NCI-H2029 treated with DMSO at 0.1 percent for 48 hours (cell line): ENCODE results near the gene CCDC69.
"Not testable (repeated sequence)": the region's sequence is repeated elsewhere in the genome, so short reads cannot be mapped to it uniquely, and the experiment has no call there.

Experiments
- DNase-seq: peaks from one replicate; lab custom pipeline; 2025; lab: John Stamatoyannopoulos, UW

CCDC69 gene, protein sequence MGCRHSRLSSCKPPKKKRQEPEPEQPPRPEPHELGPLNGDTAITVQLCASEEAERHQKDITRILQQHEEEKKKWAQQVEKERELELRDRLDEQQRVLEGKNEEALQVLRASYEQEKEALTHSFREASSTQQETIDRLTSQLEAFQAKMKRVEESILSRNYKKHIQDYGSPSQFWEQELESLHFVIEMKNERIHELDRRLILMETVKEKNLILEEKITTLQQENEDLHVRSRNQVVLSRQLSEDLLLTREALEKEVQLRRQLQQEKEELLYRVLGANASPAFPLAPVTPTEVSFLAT

DNA sequence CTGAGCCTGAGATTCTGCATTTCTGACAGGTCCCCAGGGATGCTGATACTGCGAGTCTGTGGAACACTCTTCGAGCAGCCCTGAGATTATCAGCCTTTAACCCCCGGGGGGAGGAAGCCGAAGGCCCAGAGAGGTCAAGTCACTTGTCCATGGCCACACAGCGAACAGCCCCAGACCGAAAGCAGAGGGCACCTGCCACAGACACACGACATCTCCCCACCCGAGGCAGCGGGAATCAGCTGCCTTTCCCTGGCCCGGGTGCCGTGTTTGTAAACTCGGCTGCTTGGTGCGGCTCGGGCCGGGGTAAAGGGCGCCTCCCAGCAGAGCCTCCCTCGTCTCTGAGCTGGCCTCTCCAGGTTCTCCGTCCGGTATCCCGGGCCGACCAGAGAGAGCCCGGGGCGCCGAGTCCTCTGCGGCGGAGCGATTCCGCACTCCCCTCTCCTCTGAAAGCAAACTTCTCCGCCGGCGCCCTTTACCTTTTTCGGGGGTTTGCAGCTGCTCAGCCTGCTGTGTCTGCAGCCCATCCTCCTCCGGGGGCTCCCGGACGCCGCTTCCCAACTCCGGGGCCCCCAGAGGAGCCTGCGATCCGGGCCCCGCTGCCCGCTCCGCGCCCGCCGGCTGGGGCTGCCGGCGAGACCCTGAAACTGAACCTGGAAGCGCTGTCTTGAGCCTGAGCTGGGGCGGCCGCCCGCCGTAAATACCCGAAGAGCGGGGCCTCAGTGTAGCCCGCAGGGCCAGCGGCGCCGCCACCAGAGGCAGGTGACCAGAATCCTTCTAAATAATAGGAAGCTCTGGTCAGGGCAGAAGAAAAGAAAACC lies at the start of gene CCDC69:
CCDC69 (minus strand) TSS at position 646 of the 818 bp plus-strand sequence; CDS start at position 524, 122 bp downstream.
- DNase-seq: no peak

DNA sequence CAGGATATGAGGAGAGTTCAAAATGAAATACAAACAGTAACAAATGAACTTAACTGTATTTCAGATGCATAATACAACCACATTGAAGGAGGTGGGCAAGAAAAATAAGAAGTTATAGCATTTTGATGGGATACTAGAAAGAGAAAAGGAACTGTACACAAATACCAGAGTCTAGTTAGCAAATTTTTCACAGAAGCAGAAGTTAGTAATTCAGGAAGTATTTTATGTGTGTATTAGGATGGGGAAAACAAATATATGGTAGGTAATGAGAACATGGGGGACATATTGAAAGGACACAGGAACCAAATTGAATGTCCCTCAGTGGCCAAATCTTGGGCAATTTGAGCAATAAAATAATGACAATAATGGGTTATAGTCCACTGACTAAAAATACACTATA lies 47.4 kb upstream of the CCDC69 start:
- no peak for DNase-seq

DNA sequence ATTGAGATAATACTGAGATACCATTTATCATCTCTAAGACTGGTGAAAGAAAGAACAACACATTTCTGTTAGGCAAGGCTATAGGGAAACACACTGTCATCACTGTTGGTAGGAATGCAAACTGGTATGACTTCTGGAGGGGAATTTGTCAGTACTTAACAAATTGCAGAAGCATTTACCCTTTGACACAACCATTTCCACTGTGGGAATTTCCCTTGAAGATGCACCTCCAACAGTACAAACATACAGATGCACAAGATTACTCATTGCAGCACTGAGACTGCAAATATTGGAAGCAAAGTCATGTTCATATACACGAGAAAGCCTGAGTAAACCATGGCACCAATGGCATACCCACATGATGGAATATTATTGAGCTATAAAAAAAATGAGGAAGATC lies 46.7 kb upstream of the CCDC69 start:
- DNase-seq: no peak

DNA sequence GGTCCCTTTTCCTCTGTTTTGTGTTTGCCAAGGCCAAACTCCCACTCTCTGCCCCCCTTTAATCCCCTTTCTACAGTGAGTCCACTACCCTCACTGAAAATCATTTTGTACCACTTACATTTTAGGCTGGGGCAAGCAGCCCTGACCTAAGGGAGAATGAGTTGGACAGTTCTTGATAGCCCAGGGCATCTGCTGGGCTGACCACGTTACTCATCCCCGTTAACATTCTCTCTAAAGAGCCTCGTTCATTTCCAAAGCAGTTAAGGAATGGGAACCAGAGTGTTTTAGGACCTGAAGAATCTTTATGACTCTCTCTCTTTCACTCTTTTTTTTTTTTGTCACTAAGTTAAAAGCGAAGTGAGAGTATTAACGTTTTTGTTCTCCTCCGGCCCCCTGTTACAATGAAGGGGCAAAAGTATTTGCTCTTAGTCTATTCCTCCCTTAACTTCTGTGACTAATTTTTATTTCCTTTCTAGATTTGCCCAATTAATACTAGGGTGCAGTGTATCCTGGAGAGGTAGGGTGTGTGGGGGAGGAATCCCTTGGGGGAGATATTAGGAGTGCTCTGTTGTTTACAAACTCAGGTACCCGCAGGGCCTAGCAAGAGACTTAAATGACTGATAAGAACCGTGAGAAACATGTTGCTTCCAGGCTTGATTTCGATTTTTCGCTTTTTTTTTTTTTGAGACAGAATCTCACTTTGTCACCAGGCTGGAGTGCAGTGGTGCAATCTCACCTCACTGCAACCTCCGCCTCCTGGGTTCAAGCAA lies 43.8 kb upstream of the CCDC69 start:
- no peak for DNase-seq

DNA sequence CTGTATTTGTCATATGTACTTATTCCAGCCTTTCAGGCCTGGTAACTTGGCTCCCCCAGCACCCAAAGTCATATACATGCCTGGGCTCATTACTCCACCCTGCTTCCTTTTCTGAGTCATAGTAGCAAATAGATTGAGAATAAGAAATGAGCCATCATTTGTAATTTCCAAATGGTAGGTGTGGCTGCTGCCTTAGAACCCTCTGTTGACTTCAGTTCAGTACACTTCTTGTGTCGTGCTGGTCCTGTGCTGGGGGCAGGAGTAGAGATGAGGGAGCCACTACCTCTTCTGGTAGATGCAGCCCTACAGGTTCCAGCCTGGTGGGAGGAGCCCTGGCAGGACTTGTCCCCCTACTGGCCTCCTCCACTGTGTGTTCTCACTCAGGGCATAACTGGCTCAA lies 40.2 kb upstream of the CCDC69 start:
- DNase-seq: no peak

DNA sequence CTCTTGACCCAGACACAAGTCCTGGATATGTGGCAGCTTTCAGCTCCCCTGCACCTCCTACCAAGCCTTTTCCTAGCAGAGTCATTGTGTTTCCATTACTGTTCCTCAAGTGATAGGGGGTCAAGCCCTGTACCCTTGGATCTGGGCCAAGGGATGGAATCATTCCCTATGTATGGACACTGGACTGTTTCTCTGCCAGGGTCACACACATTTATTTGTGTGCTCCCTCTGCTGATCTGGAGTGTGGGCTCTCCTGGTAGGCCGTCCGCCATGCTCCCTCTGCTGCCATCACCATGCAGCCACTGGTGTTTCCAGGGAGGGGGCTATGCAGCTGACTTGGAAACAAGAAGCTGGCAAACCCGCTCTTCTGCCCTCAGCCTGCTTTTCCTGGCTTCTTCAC lies 38.6 kb upstream of the CCDC69 start:
- DNase-seq: no peak

DNA sequence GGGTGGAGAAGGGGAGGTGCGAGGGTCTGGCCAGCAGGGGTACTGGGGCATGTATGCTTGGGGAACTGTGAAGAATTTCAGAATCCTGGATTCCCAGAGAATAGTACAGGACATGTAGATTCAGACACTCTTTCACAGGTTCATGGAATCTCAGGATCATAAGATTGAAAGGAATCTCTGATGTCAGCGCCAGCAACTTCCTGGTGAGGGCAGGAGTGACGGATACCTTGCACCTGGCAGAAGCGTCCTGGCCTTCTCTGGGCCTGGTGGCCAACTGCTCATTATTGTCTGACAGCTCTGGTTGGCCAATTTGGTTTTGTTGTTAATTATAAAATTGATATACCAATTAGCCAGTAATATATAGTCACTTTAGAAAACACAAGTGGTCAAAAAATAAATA lies 36.0 kb upstream of the CCDC69 start:
- DNase-seq: no peak

DNA sequence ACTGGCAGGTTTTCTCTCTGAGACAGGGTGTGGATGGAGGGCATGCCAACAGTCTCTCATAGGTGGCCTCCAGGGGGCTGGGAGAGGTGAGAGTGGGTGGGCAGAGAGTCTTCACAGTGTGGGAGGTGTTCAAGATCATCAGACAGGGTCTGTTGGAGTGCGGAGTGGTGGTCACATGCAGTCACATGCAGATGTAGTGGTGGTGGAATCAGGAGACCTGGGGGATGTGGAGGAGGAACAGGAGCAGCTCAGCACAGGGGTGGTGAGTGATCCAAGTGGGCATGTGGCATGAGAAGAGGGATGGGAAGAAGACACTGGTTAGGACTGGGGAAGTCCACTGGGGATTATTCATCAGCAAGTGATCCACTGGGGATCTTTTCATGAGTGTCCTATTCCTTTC lies 34.9 kb upstream of the CCDC69 start:
- DNase-seq: no peak

DNA sequence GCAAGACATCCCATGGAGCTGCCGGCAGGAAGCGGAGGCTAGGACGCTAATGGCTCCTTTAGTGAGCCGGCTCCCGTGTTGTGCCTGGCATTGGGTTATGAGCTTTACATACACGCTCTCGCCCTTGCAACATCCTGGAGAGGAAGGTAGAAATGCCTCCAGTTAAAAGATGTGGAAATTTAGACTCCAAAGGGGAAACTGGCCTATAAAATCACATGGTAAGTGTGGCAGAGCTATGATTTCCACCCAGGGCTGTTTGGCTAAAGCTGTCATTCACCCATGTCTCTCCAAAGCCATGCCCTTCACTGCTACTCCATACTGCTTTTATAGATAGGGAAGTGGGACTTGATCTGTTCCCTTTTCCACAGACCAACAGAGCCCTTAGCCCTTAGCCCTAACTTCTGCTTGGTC lies 34.3 kb upstream of the CCDC69 start:
- DNase-seq: no peak

DNA sequence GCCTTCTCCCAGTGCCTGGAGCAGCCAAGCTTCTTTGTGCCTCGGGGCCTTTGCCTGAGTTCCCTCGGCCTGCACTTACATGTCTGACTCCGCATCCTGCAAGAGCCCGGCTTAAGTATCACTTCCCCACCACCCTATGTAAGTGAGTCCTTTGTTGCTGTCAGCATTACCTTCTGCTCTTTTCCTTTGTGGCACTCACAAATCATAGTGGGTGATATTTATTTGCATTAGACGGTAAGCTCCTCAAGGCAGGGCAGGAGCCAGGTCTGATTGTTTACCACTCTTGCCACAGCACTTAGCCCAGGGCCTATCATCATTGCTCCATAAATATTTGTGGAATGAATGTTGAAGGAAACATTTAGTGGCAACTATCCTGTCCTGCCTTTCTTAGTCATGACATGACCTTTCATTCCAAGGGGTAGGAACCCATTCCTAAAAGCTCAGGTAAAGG lies 33.9 kb upstream of the CCDC69 start:
- DNase-seq: no peak

DNA sequence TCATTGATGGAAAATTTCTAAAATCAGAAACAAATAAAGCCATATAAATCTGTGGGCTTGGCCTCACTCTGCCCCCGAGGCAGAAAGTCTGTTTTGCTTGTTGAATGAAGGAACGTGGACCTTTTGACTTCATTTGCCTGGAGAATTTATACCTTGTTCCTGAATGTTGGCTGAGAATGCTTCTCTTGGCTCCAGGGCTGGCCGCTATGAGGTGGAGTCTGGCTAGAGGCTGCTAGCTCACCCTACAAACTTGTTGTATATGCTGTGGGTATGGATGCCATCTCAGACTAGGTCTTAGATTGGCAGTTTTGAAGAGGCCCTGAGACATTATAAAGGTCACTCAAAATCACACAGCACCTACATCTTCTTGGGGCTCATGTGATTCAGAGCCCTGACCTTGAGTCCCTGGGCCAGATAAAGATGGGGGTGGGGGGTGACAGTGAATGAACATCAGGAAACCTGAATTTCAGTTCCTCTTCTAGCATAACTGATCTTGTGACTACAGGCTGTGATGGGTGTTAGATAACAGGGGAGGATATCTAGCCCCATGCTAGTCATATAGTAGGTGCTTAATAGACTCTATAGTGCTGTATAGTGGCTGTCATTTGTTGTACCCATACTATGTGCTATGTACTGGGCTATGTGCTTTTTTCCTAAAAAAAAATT lies 31.9 kb upstream of the CCDC69 start:
- no peak for DNase-seq

DNA sequence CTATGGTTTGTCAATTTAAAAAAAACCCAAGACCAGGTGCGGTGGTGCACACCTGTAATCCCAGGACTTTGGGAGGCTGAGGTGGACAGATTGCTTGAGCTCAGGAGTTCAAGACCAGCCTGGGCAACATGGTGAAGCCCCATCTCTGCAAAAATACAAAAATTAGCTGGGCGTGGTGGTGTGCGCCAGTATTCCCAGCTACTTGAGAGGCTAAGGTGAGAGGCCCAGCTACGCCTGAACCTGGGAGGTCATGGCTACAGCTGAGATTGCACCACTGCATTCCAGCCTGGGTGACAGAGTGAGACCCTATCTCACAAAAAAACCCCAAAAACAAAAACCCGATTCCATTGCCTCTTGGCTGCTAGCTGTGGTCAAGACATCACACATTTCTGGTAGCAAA lies 31.1 kb upstream of the CCDC69 start:
- DNase-seq: not testable (repeated sequence)

DNA sequence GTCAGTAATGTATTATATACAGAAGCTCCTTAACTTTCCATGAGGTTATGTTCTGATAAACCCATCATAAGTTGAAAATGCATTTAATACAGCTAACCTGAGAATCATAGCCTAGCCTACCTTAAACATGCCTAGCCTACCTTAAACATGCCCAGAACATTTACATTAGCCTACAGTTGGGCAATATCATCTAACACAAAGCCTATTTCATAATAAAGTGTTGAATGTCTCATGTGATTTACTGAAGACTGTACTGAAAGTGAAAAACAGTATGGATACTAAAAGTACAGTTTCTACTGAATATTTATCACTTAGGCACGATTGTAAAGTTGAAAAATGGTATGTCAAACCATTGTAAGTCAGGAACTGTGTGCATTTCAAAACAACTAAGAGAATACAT lies 30.7 kb upstream of the CCDC69 start:
- DNase-seq: no peak

DNA sequence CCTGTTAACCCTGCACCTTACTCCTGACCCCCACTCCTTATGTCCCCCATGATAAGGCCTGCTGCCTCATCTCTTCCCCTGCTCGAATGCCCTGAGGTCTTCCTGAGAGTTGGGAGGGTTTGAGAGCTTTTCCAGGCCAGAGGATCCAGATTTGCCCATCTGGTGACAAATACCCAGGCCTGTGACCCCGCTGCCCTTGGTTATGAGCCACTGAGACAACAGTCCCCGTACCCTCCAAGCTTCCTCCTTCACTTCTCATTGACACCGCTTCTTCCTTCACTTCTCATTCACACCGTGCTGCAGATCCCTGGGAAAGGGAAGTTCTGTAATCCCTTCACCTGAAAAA lies 29.7 kb upstream of the CCDC69 start:
- DNase-seq: no peak

DNA sequence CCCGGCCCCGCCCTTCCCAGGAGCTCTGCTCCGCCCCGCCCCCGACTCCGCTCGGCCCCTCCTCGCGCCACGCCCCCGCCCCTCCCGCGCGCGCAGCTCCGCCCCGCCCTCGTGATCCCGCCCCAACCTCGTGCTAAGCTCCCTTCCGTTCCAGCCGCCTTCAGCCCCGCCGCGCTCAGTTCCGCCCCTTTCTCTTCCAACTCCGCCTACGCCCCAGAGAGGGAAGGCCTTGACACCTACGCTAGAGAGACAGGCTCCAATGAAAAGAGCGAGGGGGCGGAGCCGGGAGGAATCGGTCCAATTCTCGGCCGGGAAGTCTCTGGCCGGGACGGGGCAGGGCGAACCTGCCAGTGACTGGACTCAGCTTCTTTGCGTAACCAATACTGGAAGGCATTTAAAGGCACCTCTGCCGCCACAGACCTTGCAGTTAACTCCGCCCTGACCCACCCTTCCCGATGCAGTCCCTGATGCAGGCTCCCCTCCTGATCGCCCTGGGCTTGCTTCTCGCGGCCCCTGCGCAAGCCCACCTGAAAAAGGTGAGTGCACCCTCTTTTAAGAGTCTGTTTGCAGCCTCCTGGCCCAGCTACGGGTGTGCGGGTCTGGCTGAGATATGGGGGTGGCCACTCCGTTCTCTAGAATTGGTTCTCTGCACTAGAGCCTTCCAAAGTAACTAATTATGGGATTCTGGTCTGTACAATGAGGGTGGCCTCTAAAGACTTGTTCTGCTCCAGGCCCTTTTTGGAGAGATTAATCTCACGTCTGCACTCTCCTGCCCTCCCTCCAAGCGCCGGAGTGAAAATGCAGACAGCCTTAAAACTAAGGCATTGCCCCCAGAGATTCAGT lies 29.1 kb upstream of the CCDC69 start, which contains the start of gene GM2A:
GM2A (plus strand) TSS at position 424 of the 843 bp plus-strand sequence; CDS start at position 456, 32 bp downstream.
- peak; percentile 96 for DNase-seq

DNA sequence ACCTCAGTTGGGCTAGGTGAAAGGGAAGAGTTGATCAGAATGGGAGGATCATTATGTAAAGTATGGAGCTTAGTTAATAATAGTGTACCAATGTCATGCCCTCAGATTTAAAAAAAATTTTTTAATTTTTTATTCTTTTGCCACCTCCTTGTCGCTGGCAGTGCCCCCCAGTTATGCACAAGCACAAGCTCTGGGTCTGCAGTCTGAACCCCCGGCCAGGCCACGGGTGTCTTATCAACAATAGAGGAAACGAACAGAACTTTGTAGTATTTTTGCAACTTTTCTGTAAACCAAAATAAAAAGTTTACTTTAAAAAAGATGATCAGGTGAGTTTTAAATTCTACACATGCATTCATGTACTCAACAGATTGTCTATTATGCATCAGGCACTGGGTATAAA lies 27.7 kb upstream of the CCDC69 start:
- no peak for DNase-seq

DNA sequence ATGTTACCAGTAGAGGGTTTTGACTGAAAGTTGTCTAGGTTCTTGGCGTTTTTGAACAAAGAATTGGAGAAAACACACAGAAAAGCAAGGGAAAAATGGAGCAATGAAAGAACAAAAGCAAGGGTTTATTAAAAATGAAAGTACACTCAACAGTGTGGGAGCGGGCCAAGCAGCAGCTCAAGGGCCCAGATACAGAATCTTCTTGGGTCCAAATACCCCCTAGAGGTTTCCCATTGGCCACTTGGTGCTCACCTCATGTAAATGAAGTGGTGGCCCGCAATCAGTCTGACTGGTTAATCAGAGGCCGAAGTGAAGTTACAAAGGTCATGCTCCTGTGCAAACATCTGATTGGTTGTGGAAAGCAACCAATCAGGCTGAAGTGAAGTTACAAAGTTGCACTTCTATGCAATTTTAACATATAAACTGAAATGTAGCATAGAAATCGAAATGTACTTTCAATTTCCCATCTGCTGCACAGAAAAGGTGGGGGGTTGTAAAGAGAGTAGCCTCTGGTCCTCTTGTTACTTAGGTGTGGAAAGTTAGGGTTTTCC lies 27.2 kb upstream of the CCDC69 start:
- no peak for DNase-seq

DNA sequence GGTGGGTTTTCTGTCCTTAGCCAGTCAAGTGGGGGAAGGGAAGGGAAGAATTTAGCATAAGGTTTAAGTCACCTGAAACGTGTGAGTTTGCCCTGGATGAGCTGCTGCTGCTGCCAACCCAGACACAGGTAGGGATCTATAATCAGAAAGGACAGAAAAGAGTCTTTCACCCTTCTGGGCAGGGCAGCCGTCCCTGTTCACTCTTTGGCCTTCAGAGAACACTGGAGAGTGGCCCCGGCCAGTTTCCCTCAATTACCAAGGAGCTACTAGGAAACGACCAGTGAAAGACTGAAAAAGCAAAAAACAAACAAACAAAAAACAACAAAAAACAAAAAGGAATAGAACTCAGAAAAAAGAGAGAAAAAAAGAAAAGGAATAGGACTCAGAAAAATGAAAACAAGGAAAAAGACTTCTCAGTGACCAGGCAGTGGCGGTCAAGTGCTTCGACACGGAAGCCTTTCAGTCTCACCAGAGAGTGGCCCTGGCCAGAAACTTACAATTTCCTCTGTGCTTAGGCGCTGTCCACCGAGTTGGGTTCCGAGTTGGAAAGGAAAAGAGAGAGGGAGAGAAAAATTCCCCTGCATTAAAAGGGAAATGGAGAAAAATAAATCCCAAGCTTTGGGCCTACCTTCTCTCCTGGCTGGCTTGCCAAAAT lies 26.6 kb upstream of the CCDC69 start:
- no peak for DNase-seq

DNA sequence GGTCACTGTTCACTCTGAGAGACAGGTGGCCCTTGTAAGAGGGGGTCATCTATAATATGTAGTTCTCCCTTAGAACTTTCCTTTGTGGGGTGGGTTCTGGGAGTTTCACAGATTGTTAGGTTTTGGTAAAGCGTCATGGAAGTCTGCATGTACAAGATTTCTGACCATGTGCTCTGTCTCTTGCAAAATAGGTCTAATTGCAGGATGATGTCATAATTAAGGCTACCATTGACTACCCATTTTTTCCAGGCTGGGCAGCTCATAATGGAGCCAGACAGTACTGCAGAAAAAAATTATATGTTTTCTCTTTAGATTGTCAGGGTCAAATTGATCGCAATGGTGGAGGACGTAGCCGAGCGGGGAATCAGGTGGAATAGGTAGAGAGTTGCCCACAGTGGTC lies 25.4 kb upstream of the CCDC69 start:
- no peak for DNase-seq

DNA sequence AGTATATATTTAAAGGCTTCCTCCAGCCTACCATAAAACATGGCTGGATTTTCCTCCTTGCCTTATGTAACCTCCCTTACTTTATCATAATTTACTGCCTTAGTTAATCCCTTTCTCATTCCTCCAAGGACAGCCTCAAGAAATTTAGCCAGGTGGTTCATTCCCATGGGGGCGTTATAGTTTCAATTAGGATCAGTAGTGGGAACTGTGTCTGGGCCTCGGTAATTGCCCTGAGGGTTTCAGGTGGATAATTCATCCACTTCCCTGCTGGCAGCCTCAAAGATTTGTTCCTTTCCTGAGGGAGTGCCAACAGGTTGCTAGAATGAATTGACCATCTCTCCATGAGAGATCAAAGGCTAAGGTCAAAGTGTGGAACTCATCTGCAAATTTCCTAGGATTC lies 24.8 kb upstream of the CCDC69 start:
- DNase-seq: no peak
